GM12873 (cell line): ENCODE measurements around the gene AKR1A1.

Experiments used
- CTCF ChIP-seq: IDR thresholded peaks from 2 replicates; pipeline ENCODE4 v1.5.1; 2012; ENCODE audit warnings: low read depth, mild to moderate bottlenecking, moderate library complexity, low read length, control low read depth; ENCODE audit not compliant: insufficient read depth; ENCODE audit errors: missing control alignments

Gene AKR1A1

GRCh38 chr1:45604239-45604638, 53.6 kb downstream of the AKR1A1 start:
- TF ChIP-seq CTCF, result no peak

- no peak for TF ChIP-seq CTCF
Observed at GRCh38 chr1:45607404-45608074, 56.9 kb downstream of the AKR1A1 start.

DNA sequence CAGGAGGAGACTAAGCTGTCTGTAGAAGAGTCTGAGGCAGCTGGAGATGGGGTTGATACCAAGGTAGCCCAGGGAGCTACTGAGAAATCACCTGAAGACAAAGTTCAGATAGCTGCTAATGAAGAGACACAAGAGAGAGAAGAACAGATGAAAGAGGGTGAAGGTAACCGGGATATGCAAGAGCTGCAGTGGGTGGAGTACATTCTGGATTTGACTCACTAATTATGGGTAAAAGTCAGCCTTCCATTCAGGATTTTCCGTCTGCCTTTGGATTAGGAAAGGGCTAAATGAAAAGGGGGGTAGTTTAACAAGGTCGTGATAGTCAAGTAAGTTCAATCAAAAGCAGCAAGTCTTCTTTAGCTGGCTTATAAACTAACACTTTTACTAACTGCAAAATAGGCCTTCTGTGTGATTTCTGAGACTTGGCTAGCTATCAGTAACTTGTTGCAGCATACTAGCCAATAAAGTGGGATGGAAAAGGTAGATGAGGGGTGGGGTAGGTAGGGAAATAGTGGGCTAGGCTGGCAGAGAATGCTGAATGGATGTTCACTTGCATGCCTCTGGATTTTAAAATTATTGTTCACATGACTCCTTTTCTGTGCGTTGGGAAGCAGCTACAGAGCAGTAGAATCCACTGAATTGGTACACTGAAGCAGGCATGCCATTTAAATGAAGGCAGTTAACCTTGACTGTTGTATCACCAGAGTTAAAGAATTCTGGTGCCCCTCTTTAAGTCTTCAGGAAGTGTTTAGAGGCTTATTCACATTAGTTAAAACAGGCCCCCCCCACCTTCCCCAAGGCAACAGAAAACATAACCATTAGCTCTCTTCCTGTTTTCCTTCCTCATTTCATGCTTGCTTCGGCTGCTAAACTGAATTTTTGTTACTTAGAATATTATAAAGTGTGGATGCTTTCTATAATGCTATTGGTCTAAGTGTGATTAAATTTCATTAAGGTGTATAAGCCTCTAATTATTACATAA, 57.8 kb downstream of the AKR1A1 start:
- no peak for TF ChIP-seq CTCF

DNA sequence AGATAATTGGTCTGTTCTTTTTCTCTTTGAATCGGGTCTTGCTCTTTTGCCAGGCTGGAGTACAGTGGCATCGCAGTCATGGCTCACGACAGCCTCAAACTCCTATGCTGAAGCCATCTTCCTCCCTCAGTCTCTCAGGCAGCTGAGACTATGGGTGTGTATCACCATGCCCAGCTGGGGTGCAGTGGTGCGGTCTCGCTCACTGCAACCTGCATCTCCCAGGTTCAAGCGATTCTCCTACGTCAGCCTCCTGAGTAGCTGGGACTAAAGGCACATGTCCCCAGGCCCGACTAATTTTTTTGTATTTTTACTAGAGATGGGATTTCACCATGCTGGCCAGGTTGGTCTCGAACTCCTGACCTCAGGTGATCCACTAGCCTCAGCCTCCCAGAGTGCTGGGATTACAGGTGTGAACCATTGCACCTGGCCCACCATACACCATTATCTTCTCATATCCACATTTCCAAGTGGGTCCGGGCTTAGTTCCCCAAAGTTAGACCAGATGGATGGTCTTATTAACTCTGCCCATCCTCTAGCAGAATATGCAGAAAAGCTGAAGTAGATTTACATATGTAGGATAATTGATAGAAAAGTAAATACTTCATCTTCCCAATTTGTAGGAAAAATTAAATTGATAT, 60.1 kb downstream of the AKR1A1 start:
- no peak for TF ChIP-seq CTCF

DNA sequence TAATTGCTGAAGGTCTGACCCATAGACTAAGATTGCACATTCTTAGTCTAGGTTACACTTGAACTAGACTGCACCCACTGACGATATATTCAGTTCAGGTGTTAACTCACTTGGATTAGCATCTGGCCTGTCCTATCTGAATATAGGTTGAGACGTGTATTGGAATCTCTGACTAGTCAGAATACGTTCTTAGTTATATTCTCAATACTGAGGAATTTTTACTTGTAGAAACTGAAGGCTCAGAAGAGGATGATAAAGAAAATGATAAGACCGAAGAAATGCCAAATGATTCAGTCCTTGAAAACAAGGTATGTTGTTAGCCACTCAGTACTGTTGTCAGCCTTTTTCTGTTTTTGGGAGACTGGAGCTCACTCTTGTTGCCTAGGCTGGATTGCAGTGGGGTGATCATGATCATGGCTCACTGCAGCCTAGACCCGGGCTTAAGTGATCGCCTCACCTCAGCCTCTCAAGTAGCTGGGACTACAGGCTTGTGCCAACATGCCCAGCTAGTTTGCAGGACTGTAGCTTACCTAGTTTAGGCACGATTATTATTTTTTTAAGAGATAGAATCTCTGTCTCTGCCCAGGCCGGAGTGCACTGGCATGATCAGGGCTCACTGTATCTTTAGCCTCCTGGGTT, 62.4 kb downstream of the AKR1A1 start:
- no peak for TF ChIP-seq CTCF

DNA sequence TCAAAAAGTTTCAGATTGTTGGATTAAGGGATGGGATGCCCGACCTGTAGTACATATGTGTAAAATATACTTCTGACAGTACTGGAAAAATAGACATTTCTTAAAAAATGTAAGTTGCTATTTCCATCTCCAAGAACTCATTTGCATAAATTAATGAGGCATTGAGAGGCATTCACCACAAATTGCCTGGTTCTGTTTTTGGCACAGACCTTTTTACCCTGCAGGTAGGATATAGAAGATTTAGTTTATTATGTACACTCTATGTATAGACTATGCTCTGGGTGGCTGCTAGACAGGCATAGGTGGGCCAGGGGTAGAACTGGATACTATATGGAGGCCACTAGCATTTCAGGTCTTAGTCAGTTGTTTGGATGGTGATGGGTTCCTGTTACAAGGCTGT, 65.3 kb downstream of the AKR1A1 start:
- no peak for TF ChIP-seq CTCF
